Mesothelial cell of epicardium (in vitro differentiated cells): ENCODE measurements around the gene CREB3L4. TPM values are rescaled to one million over a fixed set of nuclear protein-coding genes. Genes with fewer than 3 reads are reported as not detected.
"Not testable (repeated sequence)": the region's sequence is repeated elsewhere in the genome, so short reads cannot be mapped to it uniquely, and the experiment has no call there.

Source experiments
- DNase-seq, 2 experiments: peaks; one replicate each; pipeline ENCODE4 v3.0.0; 2021; ENCODE audit warnings: low spot score in 2 of 2; ENCODE audit not compliant: unreplicated experiment in 2 of 2
- H3K27ac Mint-ChIP-seq: 2 replicates; pipeline ENCODE4 v1.8.0; 2021; ENCODE audit warnings: mixed read lengths
- H3K27me3 Mint-ChIP-seq: 2 replicates; pipeline ENCODE4 v1.8.0; 2021; ENCODE audit warnings: low read depth, mixed read lengths
- H3K36me3 Mint-ChIP-seq: 2 replicates; pipeline ENCODE4 v1.8.0; 2021; ENCODE audit warnings: mixed read lengths
- H3K4me1 Mint-ChIP-seq: 2 replicates; pipeline ENCODE4 v1.8.0; 2021; ENCODE audit warnings: mixed read lengths
- H3K4me3 Mint-ChIP-seq: 2 replicates; pipeline ENCODE4 v1.8.0; 2021; ENCODE audit warnings: mild to moderate bottlenecking, moderate library complexity, mixed read lengths
- H3K9me3 Mint-ChIP-seq: 2 replicates; pipeline ENCODE4 v1.8.0; 2021; ENCODE audit warnings: mixed read lengths
- CTCF ChIP-seq: fragments of 200-600 bp; sonication (generic); IDR thresholded peaks from one replicate; pipeline ENCODE4 v1.5.0; 2021; ENCODE audit warnings: antibody characterized with exemption; ENCODE audit not compliant: unreplicated experiment
- total RNA-seq: library from RNA; stranded (reverse); gene quantifications from 3 replicates; pipeline ENCODE4 v1.2.1, GENCODE V29; 2021

The CREB3L4 gene
- total RNA-seq, 1 donor from 2014 or later, result 31.1 TPM

- Mint-ChIP-seq H3K36me3 (peaks cover 27% of the 10 kb centered on the region), H3K4me3 (no peak overlapping the region), H3K27ac (peak overlapping the region; percentile 69), H3K27me3 (no peaks in the 10 kb centered on the region), H3K9me3 (no peaks in the 10 kb centered on the region), H3K4me1 (peaks cover 22% of the 10 kb centered on the region)
- no peak for DNase-seq
- TF ChIP-seq CTCF, result no peak
These were observed 27.9 kb downstream of the CREB3L4 start for GRCh38 chr1:153995640-153996039.

GRCh38 chr1:153996882-153997281 lies 29.2 kb downstream of the CREB3L4 start:
- not testable (repeated sequence) for H3K4me3 Mint-ChIP-seq, H3K27me3 Mint-ChIP-seq, H3K9me3 Mint-ChIP-seq, DNase-seq
- H3K4me1 Mint-ChIP-seq, result peaks cover 25% of the 10 kb centered on the region
- H3K27ac Mint-ChIP-seq, result peak overlapping the region; percentile 21
- H3K36me3 Mint-ChIP-seq, result peaks cover 19% of the 10 kb centered on the region

GRCh38 chr1:154000420-154000819 lies 32.7 kb downstream of the CREB3L4 start:
- Mint-ChIP-seq H3K27ac (peak overlapping the region; percentile 97), H3K27me3 (no peaks in the 10 kb centered on the region), H3K4me3 (no peak overlapping the region), H3K9me3 (no peaks in the 10 kb centered on the region), H3K4me1 (peaks cover 19% of the 10 kb centered on the region), H3K36me3 (peaks cover 4% of the 10 kb centered on the region)
- DNase-seq, result no peak
- no peak for TF ChIP-seq CTCF

- H3K27me3 Mint-ChIP-seq, result no peaks in the 10 kb centered on the region
- no peak for DNase-seq
- H3K9me3 Mint-ChIP-seq, result no peaks in the 10 kb centered on the region
- no peaks in the 10 kb centered on the region for H3K36me3 Mint-ChIP-seq
- no peak for TF ChIP-seq CTCF
- peaks cover 13% of the 10 kb centered on the region for H3K4me1 Mint-ChIP-seq
- no peak overlapping the region for H3K4me3 Mint-ChIP-seq
- no peak overlapping the region for H3K27ac Mint-ChIP-seq
These were observed 38.4 kb downstream of the CREB3L4 start for GRCh38 chr1:154006136-154006535.

GRCh38 chr1:154012129-154012528 lies 44.4 kb downstream of the CREB3L4 start:
- Mint-ChIP-seq H3K4me1 (peaks cover 2% of the 10 kb centered on the region), H3K9me3 (no peaks in the 10 kb centered on the region), H3K27me3 (no peaks in the 10 kb centered on the region), H3K4me3 (no peak overlapping the region), H3K27ac (no peak overlapping the region), H3K36me3 (no peaks in the 10 kb centered on the region)
- no peak for TF ChIP-seq CTCF
- DNase-seq, result no peak

- not testable (repeated sequence) for H3K4me1 Mint-ChIP-seq, H3K4me3 Mint-ChIP-seq
These were observed 44.8 kb downstream of the CREB3L4 start for GRCh38 chr1:154012543-154012942.

GRCh38 chr1:154014154-154014907 lies 46.6 kb downstream of the CREB3L4 start:
- Mint-ChIP-seq H3K4me3 (no peak overlapping the region), H3K4me1 (peaks cover 9% of the 10 kb centered on the region)
- DNase-seq, result no peak

More at GRCh38 chr1:154012543-154012942, 44.8 kb downstream of the CREB3L4 start:
- not testable (repeated sequence) for H3K9me3 Mint-ChIP-seq, H3K27ac Mint-ChIP-seq, DNase-seq, H3K36me3 Mint-ChIP-seq, H3K27me3 Mint-ChIP-seq

More at GRCh38 chr1:154014154-154014907, 46.6 kb downstream of the CREB3L4 start:
- Mint-ChIP-seq H3K9me3 (no peaks in the 10 kb centered on the region), H3K27me3 (no peaks in the 10 kb centered on the region), H3K36me3 (no peaks in the 10 kb centered on the region), H3K27ac (no peak overlapping the region)
- no peak for TF ChIP-seq CTCF
